SHP77 (cell line): Measurements from ENCODE around the gene ECHS1.
"Not testable (repeated sequence)": the region's sequence is repeated elsewhere in the genome, so short reads cannot be mapped to it uniquely, and the experiment has no call there.

Experiments
- DNase-seq, 2 experiments: peaks; one replicate each; lab custom pipeline; 2025; lab: John Stamatoyannopoulos, UW

ECHS1 gene

DNA sequence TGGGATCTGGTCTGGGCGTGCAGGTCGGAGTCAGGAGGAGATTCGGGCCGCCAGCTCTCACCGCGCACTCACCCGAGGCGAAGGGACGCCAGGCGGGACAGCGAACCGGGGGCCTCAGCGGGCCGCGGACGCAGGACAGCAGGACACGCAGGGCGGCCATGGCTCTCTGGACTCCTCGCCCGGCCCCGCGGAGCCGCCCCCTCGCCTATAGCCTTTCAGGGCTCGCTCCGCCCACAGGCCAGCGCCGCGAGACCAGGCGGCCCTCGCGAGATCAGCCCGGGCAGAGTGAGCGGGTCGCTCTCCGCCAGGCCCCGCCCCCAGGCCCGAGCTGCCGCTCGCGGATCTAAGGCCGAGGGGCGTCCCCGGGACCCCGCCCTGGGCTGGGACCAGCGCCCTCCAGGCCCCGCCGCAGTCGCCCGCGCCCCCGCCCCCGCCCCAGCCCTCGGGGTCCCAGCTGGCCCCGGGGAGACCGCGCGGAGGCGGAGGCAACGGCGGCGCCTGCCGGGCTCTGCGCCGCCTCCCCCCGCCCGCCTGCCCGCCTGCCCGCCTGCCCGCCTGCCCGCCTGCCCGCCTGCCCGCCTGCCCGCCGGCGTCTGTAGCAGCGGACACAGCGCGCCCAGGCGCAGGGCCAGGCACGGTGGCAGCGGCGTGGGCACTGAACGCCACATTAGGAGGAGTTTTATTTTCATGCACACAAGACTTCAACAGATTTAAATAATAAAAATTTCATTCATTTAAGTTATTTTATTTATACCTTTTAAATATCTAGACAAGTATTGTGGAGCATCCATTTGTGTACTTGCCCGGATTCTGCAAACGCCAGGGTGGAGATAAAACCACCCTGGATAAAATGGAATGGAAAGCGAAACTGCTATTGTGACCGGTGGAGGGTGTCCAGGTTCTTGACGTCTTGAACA, at the start of gene ECHS1:
ECHS1 (minus strand) TSS at position 181 of the 917 bp plus-strand sequence; CDS start at position 160, 21 bp downstream.
- DNase-seq: peak; percentile 87 to 94

DNA sequence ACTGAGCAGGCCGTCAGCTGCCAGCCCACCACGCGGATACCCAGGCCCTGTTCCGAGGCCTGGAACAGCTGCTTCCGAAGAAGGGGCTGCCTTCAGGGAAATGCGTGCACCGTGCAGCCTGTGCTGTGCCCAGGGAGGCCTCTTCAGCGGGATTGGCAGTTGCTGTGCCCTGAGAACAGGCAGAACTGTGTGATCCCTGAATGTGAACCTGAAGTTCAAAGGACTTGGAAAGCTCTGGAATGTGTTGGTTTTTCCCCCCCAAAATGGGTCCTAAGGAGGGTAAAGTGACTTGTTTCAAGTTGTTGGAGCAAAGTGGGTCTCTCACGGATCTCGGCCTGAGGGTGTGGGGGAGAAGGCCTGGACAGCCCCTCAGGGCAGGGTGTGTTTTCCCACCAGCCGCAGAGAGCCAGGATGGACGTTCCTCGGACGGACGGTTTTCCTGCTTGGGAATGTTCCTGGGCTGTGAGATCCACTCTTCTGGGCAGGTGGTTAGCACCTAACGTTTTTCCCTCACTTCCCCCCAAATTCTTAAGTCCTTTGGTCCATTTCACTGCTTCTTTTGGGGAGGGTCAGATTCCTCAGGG, 49.2 kb upstream of the ECHS1 start:
- no peak for DNase-seq

DNA sequence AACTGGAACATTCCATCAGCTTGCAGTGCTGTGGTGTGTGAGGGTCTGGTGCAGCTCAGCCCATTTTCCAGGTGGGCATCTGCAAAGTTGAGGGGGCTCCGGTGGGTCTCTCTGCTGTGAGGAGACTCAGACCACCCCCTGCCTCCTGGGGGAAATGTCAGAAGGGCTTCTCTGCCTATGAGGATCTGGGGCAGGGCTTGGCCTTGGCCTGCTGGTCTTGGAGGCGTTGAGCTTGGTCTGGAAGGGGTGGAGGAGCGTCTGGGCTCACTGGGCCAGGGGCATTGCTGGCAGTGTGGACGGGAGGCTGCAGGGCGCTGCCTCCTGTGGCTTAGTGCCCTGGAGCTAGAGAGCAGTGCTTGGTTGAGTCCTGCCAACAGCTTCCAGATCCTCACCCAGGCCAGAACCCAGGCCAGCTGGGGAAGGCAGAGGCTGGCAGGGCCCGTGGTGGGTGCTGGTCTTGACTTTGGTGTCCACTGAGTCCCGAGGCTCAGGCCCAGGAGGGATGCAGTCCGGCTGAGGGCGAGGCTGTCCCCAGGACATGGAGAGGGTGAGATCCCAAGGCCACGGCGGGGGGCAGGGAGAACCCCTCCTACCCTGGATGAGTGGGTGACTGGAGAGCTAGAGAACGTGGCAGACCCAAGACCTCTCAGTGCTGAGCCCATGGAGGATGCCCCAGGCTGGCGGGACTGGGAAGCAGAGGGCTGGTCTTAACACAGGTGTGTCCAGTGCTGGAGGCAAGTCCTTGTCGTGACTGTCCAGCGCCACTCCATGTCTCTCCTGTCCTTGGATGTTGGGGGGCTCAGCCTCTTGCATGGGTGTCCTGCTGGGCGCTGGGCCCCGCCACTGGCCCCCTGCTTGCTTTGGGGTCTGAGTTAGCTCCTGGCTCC, 48.4 kb upstream of the ECHS1 start:
- no peak for DNase-seq

DNA sequence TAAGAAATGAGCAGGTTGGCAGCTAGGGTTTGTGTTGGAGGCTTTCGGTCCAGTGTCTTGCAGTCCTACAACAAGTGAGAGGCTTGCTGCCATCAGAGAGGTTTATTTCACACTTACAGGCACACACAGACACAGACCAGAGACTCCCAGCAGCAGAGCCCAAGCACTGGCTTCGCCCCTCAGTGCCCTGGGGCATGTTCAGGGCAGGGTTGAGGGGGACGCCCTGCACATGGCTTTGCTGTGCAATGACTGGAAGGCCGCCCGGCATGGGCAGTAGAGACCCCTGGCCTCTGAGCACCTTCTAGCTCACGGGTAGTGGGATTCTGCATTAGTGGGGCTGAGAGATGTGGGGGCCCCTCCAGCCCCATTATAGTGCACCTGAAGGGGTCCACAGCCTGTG, 47.4 kb upstream of the ECHS1 start:
- DNase-seq: no peak

DNA sequence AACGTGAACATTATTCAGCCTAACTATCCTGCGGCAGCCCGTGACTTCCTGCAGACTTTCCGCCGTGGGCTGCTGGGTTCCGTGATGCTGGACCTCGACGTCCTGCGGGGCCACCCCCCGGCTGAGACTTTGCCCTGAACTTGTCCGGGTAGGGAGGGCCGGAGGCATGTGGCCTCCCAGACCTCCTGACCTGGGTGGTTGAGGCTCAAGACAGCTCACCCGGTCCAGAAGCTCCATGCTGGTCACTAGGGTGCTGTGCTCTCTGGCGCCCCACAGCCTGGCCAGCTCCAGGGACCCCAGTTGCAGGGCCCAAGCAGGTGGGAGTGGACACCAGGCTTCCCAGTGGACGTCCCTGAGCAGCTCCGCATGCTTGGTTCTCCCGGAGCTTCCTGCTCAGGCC, 46.9 kb upstream of the ECHS1 start:
- DNase-seq: no peak

DNA sequence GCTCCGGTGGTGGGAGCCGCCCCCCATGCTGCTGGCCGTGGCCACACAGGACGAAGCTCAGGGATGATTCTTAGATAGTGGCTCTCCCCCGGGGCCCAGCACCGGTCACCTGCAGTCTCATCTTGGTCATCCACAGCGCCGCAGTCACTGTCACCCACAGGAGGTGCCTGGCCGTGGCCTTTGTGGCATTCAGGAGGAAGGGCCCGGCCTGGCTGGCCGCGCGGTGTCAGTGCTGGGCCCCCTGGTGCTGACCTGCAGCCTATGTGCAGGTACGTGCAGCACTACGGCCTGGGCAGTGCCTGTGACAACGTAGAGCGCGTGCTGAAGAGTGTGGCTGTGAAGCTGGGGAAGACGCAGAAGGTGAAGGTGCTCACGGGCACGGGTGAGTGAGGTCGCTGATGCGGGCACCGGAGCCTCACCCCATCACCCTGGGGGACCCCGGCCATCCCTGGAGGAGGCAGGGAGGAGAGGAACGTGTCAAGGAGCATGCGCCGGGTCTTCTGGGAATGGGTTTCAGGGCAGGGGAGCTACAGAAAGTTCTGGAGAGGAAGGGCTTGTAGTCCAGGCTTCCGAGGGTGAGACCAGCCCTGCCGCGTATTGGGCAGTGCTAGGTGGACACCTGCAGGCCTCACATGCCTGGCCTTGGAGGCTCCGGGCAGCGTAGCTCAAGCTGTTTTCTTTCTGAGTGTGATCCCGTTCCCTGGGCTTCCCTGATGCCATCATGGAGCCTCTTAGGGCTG, 46.2 kb upstream of the ECHS1 start:
- DNase-seq: no peak

DNA sequence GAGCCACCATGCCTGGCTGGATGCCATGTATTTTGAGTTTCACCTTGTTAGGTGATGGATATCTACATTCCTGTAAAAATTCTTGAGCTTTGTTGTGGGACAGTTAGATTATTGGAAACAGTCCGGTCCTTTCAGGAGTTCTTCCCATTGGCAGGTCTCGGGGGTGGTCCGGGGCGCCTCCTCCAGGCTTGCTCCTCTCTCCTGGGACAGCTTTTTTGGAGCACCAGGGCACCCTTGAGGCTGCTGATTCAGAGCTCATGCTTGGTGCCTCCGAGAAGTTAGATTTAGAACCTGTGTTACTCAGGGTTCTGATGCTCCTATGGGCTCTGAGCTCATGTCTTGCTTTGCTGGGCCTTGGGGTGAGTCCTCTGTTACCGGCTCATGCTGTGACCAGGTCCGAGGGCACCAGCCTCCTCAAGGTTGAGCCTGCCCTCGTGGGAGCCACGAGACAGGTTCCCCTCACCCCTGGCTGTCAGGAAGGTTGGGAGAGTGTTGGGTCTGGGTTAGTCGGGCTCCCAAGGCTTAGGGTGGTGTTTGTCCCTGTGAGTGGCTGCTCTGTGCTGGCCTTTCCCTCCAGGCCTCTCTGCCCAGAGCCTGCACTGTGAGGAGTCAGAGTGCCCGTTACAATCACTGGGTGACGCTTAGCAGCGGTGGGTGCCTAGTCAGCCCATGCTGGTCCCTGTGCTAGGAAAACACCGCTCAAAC, 45.3 kb upstream of the ECHS1 start:
- DNase-seq: no peak

DNA sequence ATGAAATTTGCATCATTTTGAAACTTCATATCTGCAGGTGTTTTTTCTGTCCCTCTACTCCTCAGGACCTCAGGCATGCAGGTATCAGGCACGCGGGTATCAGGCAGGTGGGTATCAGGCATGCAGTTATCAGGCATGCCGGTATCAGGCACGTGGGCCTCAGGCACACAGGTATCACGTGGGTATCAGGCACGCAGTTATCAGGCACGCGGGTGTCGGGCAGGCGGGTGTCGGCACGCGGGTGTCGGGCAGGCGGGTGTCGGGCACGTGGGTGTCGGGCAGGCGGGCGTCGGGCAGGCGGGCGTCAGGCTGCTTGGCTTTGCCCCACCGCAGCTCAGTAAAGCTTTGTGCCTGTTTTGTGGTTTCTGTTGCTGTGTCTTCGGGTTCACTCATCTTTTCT, 42.6 kb upstream of the ECHS1 start:
- DNase-seq: no peak

DNA sequence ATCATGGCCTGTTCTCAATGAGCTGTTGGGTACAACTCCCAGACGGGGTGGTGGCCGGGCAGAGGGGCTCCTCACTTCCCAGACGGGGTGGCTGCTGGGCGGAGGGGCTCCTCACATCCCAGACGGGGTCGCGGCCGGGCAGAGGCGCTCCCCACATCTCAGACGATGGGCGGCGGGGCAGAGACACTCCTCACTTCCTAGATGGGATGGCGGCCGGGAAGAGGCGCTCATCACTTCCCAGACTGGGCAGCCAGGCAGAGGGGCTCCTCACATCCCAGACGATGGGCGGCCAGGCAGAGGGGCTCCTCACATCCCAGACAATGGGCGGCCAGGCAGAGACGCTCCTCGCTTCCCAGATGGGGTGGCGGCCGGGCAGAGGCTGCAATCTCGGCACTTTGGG, 41.2 kb upstream of the ECHS1 start:
- not testable (repeated sequence) for DNase-seq

DNA sequence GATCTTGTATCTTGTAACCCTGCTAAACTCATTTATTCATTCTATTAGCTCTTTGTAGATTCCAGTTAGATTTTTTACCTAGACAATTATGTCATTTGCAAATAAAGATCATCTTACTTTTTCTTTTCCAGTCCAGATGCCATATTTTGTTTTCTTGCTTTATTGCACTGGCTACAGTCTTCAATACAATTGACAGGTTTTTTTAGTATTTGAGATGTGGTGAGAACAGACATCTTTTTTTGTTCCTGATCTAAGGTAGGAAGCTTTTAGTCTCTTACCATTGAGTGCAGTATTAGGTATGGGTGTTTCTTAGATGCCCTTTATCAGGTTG, 39.2 kb upstream of the ECHS1 start:
- no peak for DNase-seq

DNA sequence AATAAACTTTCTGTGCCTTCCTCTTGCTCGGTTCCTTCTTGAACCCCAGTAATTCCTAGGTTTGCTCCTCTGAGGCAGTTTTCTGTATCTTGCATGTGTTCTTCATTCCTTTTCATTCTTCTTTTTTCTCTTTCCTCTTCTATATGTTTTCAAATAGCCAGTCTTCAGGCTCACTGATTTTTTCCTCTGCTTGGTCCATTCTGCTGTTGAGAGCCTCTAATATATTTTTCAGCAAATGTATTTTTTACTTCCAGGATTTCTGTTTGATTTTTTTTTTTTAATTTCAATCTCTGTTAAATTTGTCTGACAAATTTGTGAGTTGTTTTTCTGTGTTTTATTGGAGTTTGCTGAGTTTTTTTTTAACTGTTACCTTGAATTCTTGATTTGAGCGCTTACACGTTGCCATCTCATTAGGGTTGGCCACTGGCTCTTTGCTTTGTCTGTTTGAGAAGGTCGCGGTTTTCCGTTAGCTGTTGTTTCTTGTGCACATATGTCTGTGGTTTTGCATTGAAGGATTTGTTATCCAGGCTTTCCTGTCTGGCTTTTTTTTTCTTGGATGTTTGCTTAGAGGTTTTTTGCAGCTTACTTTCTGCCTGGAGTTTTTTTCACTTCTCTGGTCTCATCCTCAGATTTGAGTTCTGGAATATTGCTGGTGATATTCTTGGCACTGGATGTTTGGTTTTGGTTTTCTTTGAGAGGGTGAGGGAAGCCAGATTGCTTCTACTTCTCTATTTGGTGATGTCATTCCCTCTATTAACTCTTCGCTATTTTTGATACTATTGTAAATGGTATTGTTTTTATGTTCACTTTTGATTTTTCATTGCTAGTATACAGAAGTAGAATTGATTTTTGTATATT, 38.6 kb upstream of the ECHS1 start:
- no peak for DNase-seq

DNA sequence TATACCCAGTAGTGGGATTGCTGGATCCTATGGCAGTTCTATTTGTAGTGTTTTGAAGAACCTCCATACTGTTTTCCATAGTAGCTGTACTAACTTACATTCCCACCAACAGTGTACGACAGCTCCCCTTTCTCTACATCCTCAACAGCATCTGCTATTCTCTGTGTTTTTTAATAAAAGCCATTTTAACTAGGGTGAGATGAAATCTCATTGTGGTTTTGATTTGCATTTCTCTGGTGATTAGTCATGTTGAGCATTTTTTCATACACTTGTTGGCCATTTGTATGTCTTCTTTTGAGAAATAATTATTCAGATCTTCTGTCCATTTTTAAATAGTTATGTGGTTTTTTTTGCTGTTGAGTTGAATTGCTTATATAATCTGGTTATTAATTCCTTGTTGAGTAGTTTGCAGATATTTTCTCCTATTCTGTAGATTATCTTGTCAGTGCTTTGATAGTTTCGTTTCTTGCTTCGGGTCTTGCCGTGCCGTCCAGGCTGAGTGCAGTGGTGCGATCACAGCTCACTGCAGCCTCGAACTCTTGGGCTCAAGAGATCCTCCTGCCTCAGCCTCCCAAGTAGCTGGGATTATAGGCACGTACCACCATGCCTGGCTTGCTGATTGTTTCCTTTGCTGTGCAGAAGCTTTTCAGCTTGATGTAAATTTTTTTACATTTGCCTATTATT, 32.8 kb upstream of the ECHS1 start:
- DNase-seq: no peak

DNA sequence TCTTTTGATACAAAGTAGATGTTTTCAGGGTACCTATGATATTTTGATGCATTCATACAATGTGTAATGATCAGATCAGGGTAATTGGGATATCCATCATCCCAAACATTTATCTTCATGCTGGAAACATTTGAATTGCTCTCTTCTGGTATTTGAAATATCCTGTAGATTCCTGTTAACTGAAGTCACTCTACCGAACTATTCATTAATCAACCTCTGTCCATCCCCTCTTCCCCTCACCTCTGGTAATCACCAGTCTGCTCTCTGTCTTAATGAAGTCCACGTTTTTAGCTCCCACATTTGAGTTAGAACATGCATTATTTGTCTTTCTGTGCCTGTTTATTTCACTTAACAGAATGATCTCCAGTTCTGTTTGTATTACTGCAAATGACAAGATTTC, 32.1 kb upstream of the ECHS1 start:
- DNase-seq: no peak

DNA sequence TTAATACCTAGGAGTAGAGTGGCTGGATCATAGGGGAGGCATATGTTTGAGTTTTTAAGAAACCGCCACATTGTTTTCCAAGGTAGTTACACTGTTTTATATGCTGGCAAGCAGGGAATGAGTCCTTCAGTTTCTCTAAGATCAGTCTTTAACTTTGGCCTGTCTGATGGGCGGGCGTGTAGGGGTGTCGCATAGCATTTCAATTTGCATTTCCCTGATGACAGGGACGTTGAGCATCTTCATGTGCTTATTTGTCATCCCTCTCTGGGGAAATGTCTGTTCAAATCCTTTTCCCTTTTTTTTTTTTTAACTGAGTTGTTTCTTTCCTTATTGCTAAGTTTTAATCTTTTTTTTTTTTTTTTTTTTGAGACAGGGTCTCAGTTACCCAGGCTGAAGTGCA, 30.6 kb upstream of the ECHS1 start:
- DNase-seq: no peak

DNA sequence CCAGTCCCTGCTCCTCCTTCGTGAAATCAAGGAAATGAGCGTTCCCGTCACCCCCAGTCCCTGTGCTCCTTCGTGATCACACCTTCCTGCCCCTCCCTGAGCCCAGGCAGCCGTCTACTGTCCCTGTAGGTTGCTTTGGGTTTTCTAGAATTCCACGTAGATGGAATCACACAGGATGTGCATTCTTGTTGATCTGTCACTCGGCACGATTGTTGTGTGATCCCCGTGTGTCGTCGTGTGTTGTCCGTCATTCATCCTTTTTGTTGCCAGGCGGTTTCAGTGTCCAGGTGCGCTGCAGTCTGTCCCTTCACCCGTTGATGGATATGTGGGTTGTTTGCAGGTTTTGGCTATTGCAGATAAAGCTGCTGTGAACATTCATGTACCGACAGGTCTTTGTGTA, 30.2 kb upstream of the ECHS1 start:
- no peak for DNase-seq

DNA sequence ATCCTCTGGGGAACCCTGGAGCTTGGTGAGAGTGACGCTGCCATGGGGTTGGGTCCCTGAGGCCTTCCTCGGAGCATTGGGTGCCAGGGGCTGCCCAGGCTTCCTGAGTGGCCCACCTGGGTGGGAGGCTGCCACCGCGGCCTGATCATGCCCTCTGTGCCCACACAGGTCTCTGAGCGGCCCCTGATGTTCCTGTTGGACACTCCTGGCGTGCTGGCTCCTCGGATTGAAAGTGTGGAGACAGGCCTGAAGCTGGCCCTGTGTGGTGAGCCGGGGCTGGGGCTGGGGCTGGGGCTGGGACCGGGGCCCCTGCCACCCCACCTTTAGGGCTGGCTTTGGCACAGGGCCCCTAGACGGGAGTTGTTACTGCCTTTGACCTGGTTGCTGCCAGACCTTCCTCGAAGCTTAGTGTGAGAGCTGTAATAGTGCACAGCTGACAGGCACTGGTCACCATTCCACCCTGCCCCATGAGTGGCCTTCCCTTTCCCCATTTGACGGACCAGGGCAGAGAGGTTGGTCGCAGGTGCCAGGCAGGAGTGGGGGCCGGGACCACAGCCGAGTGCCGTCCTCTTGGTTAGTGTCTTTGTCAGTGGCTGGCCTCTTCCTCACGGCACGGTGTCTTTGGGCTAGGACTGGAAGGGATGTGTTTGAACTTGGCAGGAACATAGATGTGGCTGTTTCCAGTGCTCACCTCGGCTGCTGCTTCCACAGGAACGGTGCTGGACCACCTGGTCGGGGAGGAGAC, 29.0 kb upstream of the ECHS1 start:
- no peak for DNase-seq

DNA sequence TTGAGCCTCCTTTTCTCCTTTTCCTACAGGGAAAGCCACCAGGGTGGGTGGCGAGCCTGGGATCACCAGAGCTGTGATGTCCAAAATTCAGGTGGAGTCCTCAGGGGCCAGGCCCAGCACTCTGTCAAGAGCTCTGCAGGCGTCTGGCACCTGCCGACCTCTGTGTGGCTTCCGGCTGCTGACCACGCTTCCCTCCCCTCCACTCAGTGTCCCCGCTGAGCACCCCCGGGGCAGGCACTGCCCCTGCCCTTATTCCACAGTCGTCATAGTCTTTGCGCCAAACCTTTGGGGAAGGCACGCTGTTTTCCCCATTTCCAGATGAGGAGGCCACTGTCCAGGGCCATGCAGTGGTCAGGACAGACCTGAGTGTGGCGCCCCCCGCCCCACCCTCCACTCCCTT, 28.3 kb upstream of the ECHS1 start:
- DNase-seq: no peak

DNA sequence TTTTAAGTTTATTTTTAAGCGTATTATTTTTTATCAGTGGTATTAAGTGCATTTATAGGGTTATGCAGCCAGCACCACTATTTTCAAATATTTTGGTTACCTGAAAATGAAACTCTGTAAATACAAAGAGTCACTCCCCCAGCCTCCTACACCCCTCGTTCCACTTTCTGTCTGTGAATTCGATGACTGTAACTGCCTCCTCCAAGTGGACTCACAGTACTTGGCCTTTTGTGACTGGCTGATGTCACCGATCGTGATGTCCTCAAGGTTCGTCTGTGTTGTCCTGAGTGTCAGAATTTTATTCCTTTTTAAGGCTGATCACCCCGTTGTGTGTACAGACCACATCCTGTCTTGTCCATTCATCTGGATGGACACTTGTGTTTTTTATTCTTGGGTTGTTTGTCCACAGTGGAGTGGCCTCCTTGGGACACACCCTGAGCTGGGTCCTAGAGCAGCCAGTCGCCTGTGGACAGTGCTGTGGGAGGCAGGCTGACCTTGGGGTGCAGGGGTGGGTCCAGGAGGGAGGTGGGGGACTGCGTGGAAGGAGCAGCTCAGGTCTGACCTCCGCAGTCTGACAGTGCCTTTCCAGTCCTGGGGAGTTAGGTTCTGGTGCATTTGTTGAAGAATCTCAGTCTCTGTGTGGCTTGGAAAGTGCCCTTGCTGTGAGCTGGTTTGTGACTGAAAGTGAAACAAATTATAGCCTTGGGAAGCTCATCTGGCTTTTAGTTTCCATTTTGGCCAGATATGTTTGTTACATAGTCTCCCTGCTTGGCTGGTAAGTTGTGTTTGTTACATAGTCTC, 27.7 kb upstream of the ECHS1 start:
- DNase-seq: no peak
